Memory B cell (primary cell): ENCODE results near the gene FZD10.

Experiments used
- ATAC-seq: fragments of 150-1000 bp; cut with Tn5 transposase; 2 replicates; pipeline ENCODE4 v1.10.0; 2021; ENCODE audit warnings: low read depth, mild to moderate bottlenecking, moderate library complexity
- DNase-seq, 2 donors: peaks; one replicate each; pipeline ENCODE4 v3.0.0; 2022; ENCODE audit warnings: low spot score in 2 of 2
- H3K27ac Mint-ChIP-seq: one replicate; pipeline ENCODE4 v1.8.0; 2022; ENCODE audit warnings: mild to moderate bottlenecking, moderate library complexity, mixed read lengths
- H3K27me3 Mint-ChIP-seq: one replicate; pipeline ENCODE4 v1.8.0; 2022; ENCODE audit warnings: mixed read lengths
- H3K36me3 Mint-ChIP-seq: one replicate; pipeline ENCODE4 v1.8.0; 2022; ENCODE audit warnings: mild to moderate bottlenecking, mixed read lengths
- H3K4me1 Mint-ChIP-seq: one replicate; pipeline ENCODE4 v1.8.0; 2022; ENCODE audit warnings: mixed read lengths
- H3K4me3 Mint-ChIP-seq: one replicate; pipeline ENCODE4 v1.8.0; 2022; ENCODE audit warnings: mild to moderate bottlenecking, moderate library complexity, mixed read lengths
- H3K9me3 Mint-ChIP-seq: one replicate; pipeline ENCODE4 v1.8.0; 2022; ENCODE audit warnings: mixed read lengths

FZD10 gene

GRCh38 chr12:130212384-130212989 is 50.2 kb downstream of the FZD10 start:
- H3K36me3 Mint-ChIP-seq = peaks cover 2% of the 10 kb centered on the region
- peaks cover 11% of the 10 kb centered on the region for H3K9me3 Mint-ChIP-seq
- ATAC-seq (no peak), DNase-seq (no peak)
- H3K4me3 Mint-ChIP-seq = no peak overlapping the region
- no peaks in the 10 kb centered on the region for H3K4me1 Mint-ChIP-seq
- H3K27ac Mint-ChIP-seq = no peak overlapping the region
- peaks cover 6% of the 10 kb centered on the region for H3K27me3 Mint-ChIP-seq

DNA sequence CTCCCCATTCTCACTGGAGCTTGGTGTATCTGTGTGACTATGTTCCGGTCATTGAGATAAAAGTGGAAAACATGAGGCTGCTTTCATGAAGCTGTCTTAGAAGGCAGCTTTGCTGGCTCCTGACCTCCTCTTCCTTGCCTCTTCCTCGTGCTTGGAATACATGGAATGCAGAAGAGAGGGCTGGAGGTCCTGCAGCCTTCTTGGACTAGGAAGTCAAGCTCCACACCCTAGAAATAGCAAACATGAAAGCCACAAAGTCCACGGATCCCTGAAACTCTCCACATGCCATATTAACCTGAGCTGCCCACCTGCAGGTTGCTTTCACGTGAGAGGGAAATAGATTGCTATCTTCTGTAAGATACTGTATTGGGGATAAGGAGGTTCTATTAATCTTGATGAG is 51.0 kb downstream of the FZD10 start:
- DNase-seq (no peak), ATAC-seq (no peak)
- H3K4me3 Mint-ChIP-seq = no peak overlapping the region

GRCh38 chr12:130214686-130215395 is 52.6 kb downstream of the FZD10 start:
- no peak for DNase-seq
- peaks cover 14% of the 10 kb centered on the region for H3K9me3 Mint-ChIP-seq
- no peaks in the 10 kb centered on the region for H3K4me1 Mint-ChIP-seq
- ATAC-seq = no peak
- no peak overlapping the region for H3K27ac Mint-ChIP-seq
- no peak overlapping the region for H3K4me3 Mint-ChIP-seq
- H3K27me3 Mint-ChIP-seq = peaks cover 6% of the 10 kb centered on the region
- peaks cover 6% of the 10 kb centered on the region for H3K36me3 Mint-ChIP-seq

More for the DNA sequence above, 51.0 kb downstream of the FZD10 start:
- Mint-ChIP-seq H3K27ac (no peak overlapping the region), H3K9me3 (peaks cover 10% of the 10 kb centered on the region), H3K36me3 (peaks cover 2% of the 10 kb centered on the region), H3K4me1 (no peaks in the 10 kb centered on the region), H3K27me3 (peaks cover 6% of the 10 kb centered on the region)
